Measurements from ENCODE around the gene RTKN.
"Not testable (repeated sequence)": the region's sequence is repeated elsewhere in the genome, so short reads cannot be mapped to it uniquely, and the experiment has no call there.

RTKN gene

GRCh38 chr2:74441690-74442482 lies at the start of gene RTKN:
RTKN (minus strand) TSS chr2:74441937; CDS start chr2:74441816, 121 bp downstream.
- DNase-seq, result no peak

- no peak for DNase-seq
These were observed 48.2 kb upstream of the RTKN start for GRCh38 chr2:74489906-74490305.

GRCh38 chr2:74488643-74489481 lies 47.1 kb upstream of the RTKN start:
- no peak for DNase-seq

- no peak for DNase-seq
These were observed 44.4 kb upstream of the RTKN start for GRCh38 chr2:74486141-74486540.

- DNase-seq, result not testable (repeated sequence)
These were observed 42.0 kb upstream of the RTKN start for GRCh38 chr2:74483675-74484164.

- DNase-seq, result peak; percentile 91
These were observed 41.3 kb upstream of the RTKN start, which contains the start of the genes CCDC142 and TTC31 for GRCh38 chr2:74482801-74483674. CCDC142 (minus strand) TSS chr2:74482998; CDS start chr2:74482837, 161 bp downstream. TTC31 (plus strand) TSS chr2:74483081; CDS start chr2:74483096, 15 bp downstream.

GRCh38 chr2:74481961-74482800 lies 40.4 kb upstream of the RTKN start:
- peak; percentile 28 for DNase-seq

GRCh38 chr2:74481431-74481830 lies 39.7 kb upstream of the RTKN start:
- no peak for DNase-seq

GRCh38 chr2:74474899-74475298 lies 33.2 kb upstream of the RTKN start:
- no peak for DNase-seq

GRCh38 chr2:74474481-74474880 lies 32.7 kb upstream of the RTKN start:
- no peak for DNase-seq

GRCh38 chr2:74472945-74473258 lies 31.2 kb upstream of the RTKN start:
- no peak for DNase-seq

- peak; percentile 91 for DNase-seq
These were observed 30.6 kb upstream of the RTKN start, which contains the start of gene MRPL53 for GRCh38 chr2:74472086-74472944. MRPL53 (minus strand) TSS chr2:74472680; CDS start chr2:74472660, 20 bp downstream.

GRCh38 chr2:74471332-74472065 lies 29.8 kb upstream of the RTKN start:
- DNase-seq, result no peak

GRCh38 chr2:74470742-74471141 lies 29.0 kb upstream of the RTKN start:
- DNase-seq, result not testable (repeated sequence)

- DNase-seq, result no peak
These were observed 22.7 kb upstream of the RTKN start for GRCh38 chr2:74464406-74464805.

- no peak for DNase-seq
These were observed 21.0 kb upstream of the RTKN start for GRCh38 chr2:74462786-74463105.

- no peak for DNase-seq
These were observed 20.5 kb upstream of the RTKN start for GRCh38 chr2:74462054-74462785.

- DNase-seq, result no peak
These were observed 19.7 kb upstream of the RTKN start for GRCh38 chr2:74461187-74462053.

Measured in NCI-H226 (cell line).